Fibroblast of lung (primary cell): ENCODE data around the gene COL25A1. TPM values are rescaled to one million over a fixed set of nuclear protein-coding genes. Genes with fewer than 3 reads are reported as not detected.

Experiments
- DNase-seq, 2 donors: peaks; one replicate each; pipeline versions ENCODE4 v3.0.0 to v3.0.0-alpha.2; 2010; ENCODE audit warnings: low read depth in 2 of 2
- H2AFZ ChIP-seq: 2 replicates; pipeline ENCODE4 v1.5.1; 2012; ENCODE audit warnings: low read length, control low read depth, inconsistent platforms
- H3K27ac ChIP-seq: 2 replicates; pipeline ENCODE4 v1.5.1; 2011; ENCODE audit warnings: low read length, control low read depth; ENCODE audit not compliant: insufficient read depth
- H3K27me3 ChIP-seq: 2 replicates; pipeline ENCODE4 v1.5.1; 2011; ENCODE audit warnings: mild to moderate bottlenecking, low read length; ENCODE audit not compliant: control insufficient read depth, insufficient read depth
- H3K36me3 ChIP-seq: 2 replicates; pipeline ENCODE4 v1.5.1; 2011; ENCODE audit warnings: low read length; ENCODE audit not compliant: control insufficient read depth, insufficient read depth
- H3K4me1 ChIP-seq: 2 replicates; pipeline ENCODE4 v1.5.1; 2011; ENCODE audit warnings: low read length; ENCODE audit not compliant: control insufficient read depth, insufficient read depth; ENCODE audit errors: extremely low read depth
- H3K4me2 ChIP-seq: 2 replicates; pipeline ENCODE4 v1.5.1; 2011; ENCODE audit warnings: low read length, control low read depth; ENCODE audit not compliant: insufficient read depth; ENCODE audit errors: extremely low read depth
- H3K4me3 ChIP-seq, 4 experiments: fragments of 200-600 bp in 1 of 4; sonication (generic) in 1 of 4; replicated peaks in 1 of 4; 2 replicates each; pipeline ENCODE4 v1.5.1; 2011 to 2016; ENCODE audit warnings: low read length in 4 of 4, low read depth in 3 of 4, mild to moderate bottlenecking in 3 of 4, control low read depth in 2 of 4, inconsistent platforms in 1 of 4, mixed read lengths in 1 of 4; ENCODE audit not compliant: insufficient read depth in 1 of 4; ENCODE audit errors: control extremely low read depth in 1 of 4
- H3K79me2 ChIP-seq: 2 replicates; pipeline ENCODE4 v1.5.1; 2012; ENCODE audit warnings: mild to moderate bottlenecking, low read length, inconsistent platforms; ENCODE audit not compliant: control insufficient read depth, insufficient read depth
- H3K9ac ChIP-seq: 2 replicates; pipeline ENCODE4 v1.5.1; 2011; ENCODE audit warnings: mild to moderate bottlenecking, low read length, control low read depth; ENCODE audit not compliant: insufficient read depth
- H3K9me3 ChIP-seq: 2 replicates; pipeline ENCODE4 v1.5.1; 2012; ENCODE audit warnings: low read depth, low read length; ENCODE audit not compliant: control insufficient read depth, insufficient read depth
- H4K20me1 ChIP-seq: 2 replicates; pipeline ENCODE4 v1.5.1; 2011; ENCODE audit warnings: low read length; ENCODE audit not compliant: control insufficient read depth, insufficient read depth; ENCODE audit errors: extremely low read depth
- CTCF ChIP-seq, 2 donors: IDR thresholded peaks in 1 of 2; conservative IDR thresholded peaks in 1 of 2; 1 replicate in 1 of 2; 2 replicates in 1 of 2; pipeline ENCODE4 v1.5.1; 2011 to 2012; ENCODE audit warnings: low read length in 2 of 2, control low read depth in 1 of 2, inconsistent platforms in 1 of 2, low read depth in 1 of 2, mild to moderate bottlenecking in 1 of 2
- EZH2 ChIP-seq: IDR thresholded peaks from 2 replicates; pipeline ENCODE4 v1.5.1; 2012; ENCODE audit warnings: low read length, control low read depth, mild to moderate bottlenecking; ENCODE audit errors: missing control alignments
- polyA plus RNA-seq, 2 donors: library from polyadenylated mRNA; depleted of rRNA in 1 of 2; stranded (reverse) in 1 of 2; unstranded in 1 of 2; fragments of >200 nt; gene quantifications; 2 replicates each; pipeline ENCODE4 v1.2.1, GENCODE V29; 2011 to 2012; ENCODE audit warnings: missing spikeins in 1 of 2
- total RNA-seq: library from RNA; depleted of rRNA; stranded (reverse); fragments of >200 nt; gene quantifications from 2 replicates; pipeline ENCODE4 v1.2.1, GENCODE V29; 2014

The COL25A1 gene
- total and polyA plus RNA-seq, 2 donors (not counting 1 experiment from before 2014, with no cell fraction given), result under 0.01 to 0.01 TPM

DNA sequence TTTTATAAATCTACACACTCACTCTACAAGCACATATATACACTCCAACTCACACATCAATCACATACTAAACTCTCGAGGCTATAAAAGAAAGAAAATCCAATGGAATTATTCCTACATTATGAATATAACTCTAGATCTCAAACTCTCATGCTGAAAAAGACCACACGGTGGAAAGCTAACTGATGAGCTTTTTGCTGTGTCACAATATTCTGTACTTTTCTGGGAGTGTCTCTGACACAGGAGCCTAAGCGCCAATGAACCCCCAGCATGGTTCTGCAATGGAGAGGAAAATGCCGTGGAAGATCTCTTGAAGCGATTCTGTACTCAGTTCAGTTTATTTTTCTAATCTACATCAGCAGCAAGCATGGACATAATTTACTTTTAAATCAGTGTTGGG is 415.4 kb downstream of the COL25A1 start:
- no peak overlapping the region for H2AFZ ChIP-seq
- no peaks in the 10 kb centered on the region for H3K27me3 ChIP-seq
- no peaks in the 10 kb centered on the region for H3K79me2 ChIP-seq
- no peak overlapping the region for H3K4me3 ChIP-seq
- no peaks in the 10 kb centered on the region for H4K20me1 ChIP-seq
- no peak overlapping the region for H3K9ac ChIP-seq
- TF ChIP-seq CTCF (conservative IDR thresholded peaks at IDR 0.05 in 1 of 2, IDR thresholded peaks at IDR 0.05 in 1 of 2; ENCODE audit: low read depth in 1 of 2, low read length in 2 of 2), result no peak
- no peak for TF ChIP-seq EZH2
- no peaks in the 10 kb centered on the region for H3K9me3 ChIP-seq
- no peak overlapping the region for H3K4me2 ChIP-seq
- DNase-seq, result no peak
- no peak overlapping the region for H3K27ac ChIP-seq
- H3K4me1 ChIP-seq, result peaks cover 2% of the 10 kb centered on the region
- H3K36me3 ChIP-seq, result no peaks in the 10 kb centered on the region

- Histone ChIP-seq H3K27me3 (no peaks in the 10 kb centered on the region), H2AFZ (peak overlapping the region; percentile 53), H3K9me3 (no peaks in the 10 kb centered on the region), H3K4me1 (peaks cover 2% of the 10 kb centered on the region), H3K4me3 (no peak overlapping the region), H3K4me2 (peak overlapping the region; percentile 51), H4K20me1 (no peaks in the 10 kb centered on the region), H3K36me3 (no peaks in the 10 kb centered on the region), H3K27ac (no peak overlapping the region), H3K9ac (no peak overlapping the region), H3K79me2 (no peaks in the 10 kb centered on the region)
- no peak for TF ChIP-seq EZH2
- TF ChIP-seq CTCF (conservative IDR thresholded peaks at IDR 0.05 in 1 of 2, IDR thresholded peaks at IDR 0.05 in 1 of 2; ENCODE audit: low read depth in 1 of 2, low read length in 2 of 2), result no peak
- peak; percentile 3 to 89 for DNase-seq
These were observed 417.2 kb downstream of the COL25A1 start for GRCh38 chr4:108885211-108885610.

- Histone ChIP-seq H3K27me3 (no peaks in the 10 kb centered on the region), H3K36me3 (no peaks in the 10 kb centered on the region), H4K20me1 (no peaks in the 10 kb centered on the region), H3K79me2 (no peaks in the 10 kb centered on the region), H3K4me3 (no peak overlapping the region), H3K4me1 (peaks cover 2% of the 10 kb centered on the region), H3K4me2 (no peak overlapping the region), H2AFZ (no peak overlapping the region), H3K27ac (no peak overlapping the region), H3K9me3 (no peaks in the 10 kb centered on the region), H3K9ac (no peak overlapping the region)
- peak in 1 of 2 donors; percentile 69 for DNase-seq
- TF ChIP-seq EZH2, result no peak
- no peak for TF ChIP-seq CTCF (conservative IDR thresholded peaks at IDR 0.05 in 1 of 2, IDR thresholded peaks at IDR 0.05 in 1 of 2; ENCODE audit: low read depth in 1 of 2, low read length in 2 of 2)
These were observed 417.9 kb downstream of the COL25A1 start for GRCh38 chr4:108884596-108884995.
